Measurements from ENCODE around the gene CAMTA1. TPM values are rescaled to one million over a fixed set of nuclear protein-coding genes. Genes with fewer than 3 reads are reported as not detected.
"Not testable (repeated sequence)": the region's sequence is repeated elsewhere in the genome, so short reads cannot be mapped to it uniquely, and the experiment has no call there.

CAMTA1 gene
- total RNA-seq, 1 donor from 2014 or later, result 30.6 TPM

GRCh38 chr1:7317888-7318287 is 532.6 kb downstream of the CAMTA1 start:
- DNase-seq, result no peak

GRCh38 chr1:7319196-7319595 is 533.9 kb downstream of the CAMTA1 start:
- DNase-seq, result no peak

GRCh38 chr1:7320661-7321060 is 535.4 kb downstream of the CAMTA1 start:
- no peak for DNase-seq

GRCh38 chr1:7322283-7322785 is 537.1 kb downstream of the CAMTA1 start:
- no peak for DNase-seq

- no peak for DNase-seq
Observed at GRCh38 chr1:7322912-7323311, 537.7 kb downstream of the CAMTA1 start.

- DNase-seq, result no peak
Observed at GRCh38 chr1:7325254-7325653, 540.0 kb downstream of the CAMTA1 start.

- no peak for DNase-seq
Observed at GRCh38 chr1:7326366-7326765, 541.1 kb downstream of the CAMTA1 start.

GRCh38 chr1:7327849-7328248 is 542.6 kb downstream of the CAMTA1 start:
- DNase-seq, result no peak

- DNase-seq, result no peak
Observed at GRCh38 chr1:7329868-7330615, 544.8 kb downstream of the CAMTA1 start.

GRCh38 chr1:7330726-7331125 is 545.5 kb downstream of the CAMTA1 start:
- not testable (repeated sequence) for DNase-seq

- DNase-seq, result no peak
Observed at GRCh38 chr1:7331926-7332535, 546.8 kb downstream of the CAMTA1 start.

GRCh38 chr1:7333094-7333493 is 547.8 kb downstream of the CAMTA1 start:
- no peak for DNase-seq

GRCh38 chr1:7333620-7334019 is 548.4 kb downstream of the CAMTA1 start:
- DNase-seq, result no peak

GRCh38 chr1:7334475-7335035 is 549.3 kb downstream of the CAMTA1 start:
- peak; percentile 9 for DNase-seq

- DNase-seq, result no peak
Observed at GRCh38 chr1:7335224-7335879, 550.1 kb downstream of the CAMTA1 start.

- no peak for DNase-seq
Observed at GRCh38 chr1:7338439-7338838, 553.2 kb downstream of the CAMTA1 start.

GRCh38 chr1:7339014-7339413 is 553.8 kb downstream of the CAMTA1 start:
- no peak for DNase-seq

GRCh38 chr1:7339953-7340352 is 554.7 kb downstream of the CAMTA1 start:
- no peak for DNase-seq

- no peak for DNase-seq
Observed at GRCh38 chr1:7341145-7341905, 556.1 kb downstream of the CAMTA1 start.

- no peak for DNase-seq
Observed at GRCh38 chr1:7343882-7344281, 558.6 kb downstream of the CAMTA1 start.

GRCh38 chr1:7344299-7344698 is 559.0 kb downstream of the CAMTA1 start:
- DNase-seq, result no peak

- DNase-seq, result no peak
Observed at GRCh38 chr1:7345516-7345915, 560.3 kb downstream of the CAMTA1 start.

Measured in skin of body (tissue), 2 donors.